Fibroblast of gingiva (primary cell): ENCODE measurements around the gene KCNQ1.

ENCODE experiments used
- DNase-seq: peaks from one replicate; pipeline ENCODE4 v3.0.0-alpha.2; 2011; ENCODE audit warnings: low read depth

KCNQ1 gene

DNA sequence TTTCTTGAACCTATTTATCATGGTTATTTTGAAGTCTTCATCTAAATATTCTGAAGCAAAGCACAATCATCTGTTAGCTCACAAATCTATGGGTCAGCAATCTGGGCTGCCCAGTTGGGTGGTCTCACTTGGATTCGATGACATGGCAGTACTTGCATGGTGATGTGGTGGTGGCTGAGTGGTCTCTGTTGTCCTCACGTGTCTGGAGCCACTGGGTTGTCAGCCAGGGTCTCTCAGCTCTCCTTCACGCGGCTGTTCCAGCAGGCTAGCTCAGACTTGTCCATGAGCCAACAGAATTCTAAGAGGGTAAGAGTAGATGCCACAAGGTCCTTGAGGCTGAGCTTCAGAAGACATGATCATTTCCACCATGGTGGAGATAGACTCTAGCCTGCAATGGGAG is 321.4 kb downstream of the KCNQ1 start:
- DNase-seq: no peak

DNA sequence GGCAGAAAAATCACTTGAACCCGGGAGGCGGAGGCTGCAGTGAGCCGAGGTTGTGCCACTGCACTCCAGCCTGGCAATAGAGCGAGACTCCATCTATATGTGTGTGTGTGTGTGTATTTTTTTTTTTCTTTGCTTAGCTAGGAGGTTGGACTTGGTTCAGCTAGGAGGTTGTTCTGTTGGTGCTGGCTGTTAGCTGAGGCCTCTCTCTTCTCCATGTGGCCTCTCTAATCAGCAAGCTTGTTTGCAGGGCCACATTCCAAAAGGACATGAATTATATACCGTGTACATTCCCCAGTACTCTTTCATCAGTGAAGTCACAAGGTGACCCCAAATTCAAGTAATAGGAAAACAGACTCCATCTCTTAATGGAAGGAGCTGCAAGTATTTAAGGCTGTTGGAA is 322.3 kb downstream of the KCNQ1 start:
- DNase-seq: no peak

GRCh38 chr11:2767801-2768200 is 323.0 kb downstream of the KCNQ1 start:
- DNase-seq: no peak

GRCh38 chr11:2768471-2769408 is 323.9 kb downstream of the KCNQ1 start:
- no peak for DNase-seq

DNA sequence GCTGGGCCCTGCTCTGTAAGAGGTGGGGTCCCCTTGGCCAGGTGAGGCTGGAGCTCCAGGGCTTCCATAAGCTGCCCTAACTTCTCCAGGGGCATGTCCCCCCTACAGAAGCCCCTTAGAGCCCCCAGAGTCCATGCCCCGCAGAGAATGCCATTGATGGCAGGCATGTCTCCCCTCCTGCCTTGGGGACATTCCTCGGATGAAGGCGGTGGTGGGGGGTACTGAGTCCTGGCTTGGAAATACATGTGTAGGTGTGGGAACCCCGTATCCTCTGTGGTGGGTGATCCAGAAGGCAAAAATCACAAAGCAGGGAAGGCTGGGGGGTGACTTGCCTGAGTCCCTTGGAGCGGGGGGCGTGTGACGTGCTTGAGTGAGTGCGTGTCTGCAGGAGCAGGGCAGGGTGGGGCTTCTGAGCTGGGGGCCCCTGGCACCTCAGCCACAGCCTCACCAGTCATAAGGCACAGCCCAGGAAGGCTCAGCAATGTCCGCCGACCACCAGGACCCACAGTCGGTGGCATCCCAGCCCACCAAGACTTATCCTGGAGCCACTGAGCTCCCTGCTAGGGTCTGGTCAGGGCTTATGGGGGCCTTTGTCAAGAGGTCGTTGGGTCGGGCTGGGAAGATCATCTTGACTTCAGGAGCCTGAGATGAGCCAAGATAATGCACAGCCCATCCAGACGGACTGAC is 324.7 kb downstream of the KCNQ1 start:
- no peak for DNase-seq

DNA sequence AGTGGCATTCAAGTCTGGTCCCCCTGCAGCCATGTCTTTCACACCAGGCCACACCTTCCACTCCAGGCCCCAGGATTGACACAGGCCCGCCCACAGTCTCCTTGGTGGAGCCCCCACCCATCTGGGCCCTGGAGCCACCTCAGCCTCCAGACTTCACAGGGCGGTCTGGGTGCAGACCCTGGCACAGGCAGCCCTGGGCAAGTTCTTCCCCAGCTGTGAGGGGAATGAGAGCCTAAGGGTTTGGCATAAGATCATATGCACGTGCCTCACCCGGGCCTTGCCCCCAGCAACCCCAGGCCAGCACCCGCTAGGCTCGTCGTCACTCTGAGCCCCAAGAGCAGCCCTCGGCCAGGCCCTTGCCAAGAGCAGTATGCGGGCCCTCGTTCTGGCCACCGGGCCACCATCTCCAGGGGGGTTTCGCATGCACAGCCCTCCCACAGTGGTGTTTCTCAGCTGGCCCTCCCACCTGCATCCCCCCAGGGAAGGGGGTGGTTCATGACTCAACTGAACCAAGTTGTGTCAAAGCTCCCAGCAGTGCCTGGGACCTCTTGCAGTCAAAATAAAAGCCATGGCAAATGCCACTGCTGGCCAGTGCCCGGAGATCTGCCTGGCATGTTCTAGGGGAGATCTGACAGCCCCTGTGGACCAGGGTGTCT is 325.4 kb downstream of the KCNQ1 start:
- no peak for DNase-seq

DNA sequence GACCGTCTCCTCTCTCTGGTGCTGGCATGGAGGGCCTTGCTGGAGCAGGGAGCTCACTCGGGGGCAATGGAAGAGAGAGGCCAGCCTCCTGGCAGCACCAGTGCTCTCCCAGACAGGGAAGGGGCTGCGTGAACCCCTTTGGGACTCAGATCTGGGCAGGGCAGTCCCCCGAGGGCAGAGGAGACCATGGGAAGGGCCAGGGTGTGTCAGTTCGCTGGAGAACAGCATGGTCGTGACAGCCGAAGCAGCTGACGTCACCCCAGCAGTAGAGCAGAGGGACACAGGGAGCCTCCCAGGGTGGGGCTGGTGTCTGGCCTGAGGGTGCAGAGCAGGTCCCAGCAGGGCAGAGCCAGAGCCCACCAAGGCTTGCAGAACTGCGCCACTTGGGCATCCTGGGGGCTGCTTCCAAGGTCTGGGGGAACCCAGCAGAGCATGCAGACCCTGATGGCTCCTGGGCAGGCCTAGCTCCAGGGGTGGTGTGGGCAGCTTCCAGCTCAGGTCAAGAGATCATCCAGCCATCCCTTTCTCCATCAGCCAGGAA is 326.0 kb downstream of the KCNQ1 start:
- DNase-seq: no peak

- no peak for DNase-seq
These were observed 327.1 kb downstream of the KCNQ1 start for GRCh38 chr11:2771758-2772466.

DNA sequence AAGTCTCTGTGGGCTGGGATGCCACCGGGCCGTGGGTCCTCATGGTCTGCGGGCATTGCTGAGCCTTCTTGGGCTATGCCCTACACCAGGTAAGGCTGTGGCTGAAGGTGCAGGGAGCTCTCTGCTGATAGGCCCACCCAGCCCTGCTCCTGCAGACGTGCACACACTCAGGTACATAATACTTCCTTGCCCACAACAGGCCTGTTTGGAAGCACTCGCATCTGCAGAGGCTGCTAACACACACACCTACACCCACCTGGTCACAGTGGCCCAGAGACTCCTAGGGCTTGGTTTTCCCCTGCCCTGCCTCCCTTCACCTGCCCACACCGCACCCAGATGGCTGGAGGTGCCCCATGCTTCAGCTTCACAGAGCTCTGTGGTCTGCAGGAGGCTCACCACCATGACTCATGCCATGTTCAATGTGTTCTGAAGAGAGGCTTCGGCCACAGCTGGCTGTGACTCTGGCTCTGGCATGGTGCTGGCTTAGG is 327.8 kb downstream of the KCNQ1 start:
- no peak for DNase-seq

GRCh38 chr11:2774173-2775082 is 329.6 kb downstream of the KCNQ1 start:
- DNase-seq: no peak

DNA sequence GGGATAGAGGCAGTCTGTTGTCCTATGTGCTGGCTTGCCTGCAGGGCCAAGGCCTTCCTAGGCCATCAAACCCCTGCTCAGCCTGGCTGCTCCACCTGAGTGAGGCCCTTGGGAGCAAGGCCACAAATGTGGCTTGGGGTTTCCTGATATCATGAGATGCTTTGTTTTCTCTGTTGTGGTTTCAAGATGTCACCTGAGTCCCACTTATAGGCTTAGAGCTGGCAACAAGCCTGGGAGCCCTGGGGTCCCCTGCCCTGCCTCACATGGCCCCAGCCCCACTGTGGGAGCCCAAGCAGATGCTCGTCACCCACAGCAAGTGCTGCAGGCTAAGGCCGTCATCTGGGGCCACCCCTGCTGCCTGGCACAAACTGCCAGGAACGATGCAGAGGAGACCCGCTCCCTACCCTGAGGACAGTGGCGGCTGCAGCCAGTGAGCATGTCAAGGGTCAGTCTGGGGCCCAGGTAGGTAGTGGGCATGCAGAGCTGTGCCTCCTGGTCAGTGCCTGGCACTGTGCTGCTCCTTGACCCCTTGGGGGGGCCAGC is 330.3 kb downstream of the KCNQ1 start:
- no peak for DNase-seq

- DNase-seq: no peak
These were observed 331.0 kb downstream of the KCNQ1 start for GRCh38 chr11:2775626-2776350.

DNA sequence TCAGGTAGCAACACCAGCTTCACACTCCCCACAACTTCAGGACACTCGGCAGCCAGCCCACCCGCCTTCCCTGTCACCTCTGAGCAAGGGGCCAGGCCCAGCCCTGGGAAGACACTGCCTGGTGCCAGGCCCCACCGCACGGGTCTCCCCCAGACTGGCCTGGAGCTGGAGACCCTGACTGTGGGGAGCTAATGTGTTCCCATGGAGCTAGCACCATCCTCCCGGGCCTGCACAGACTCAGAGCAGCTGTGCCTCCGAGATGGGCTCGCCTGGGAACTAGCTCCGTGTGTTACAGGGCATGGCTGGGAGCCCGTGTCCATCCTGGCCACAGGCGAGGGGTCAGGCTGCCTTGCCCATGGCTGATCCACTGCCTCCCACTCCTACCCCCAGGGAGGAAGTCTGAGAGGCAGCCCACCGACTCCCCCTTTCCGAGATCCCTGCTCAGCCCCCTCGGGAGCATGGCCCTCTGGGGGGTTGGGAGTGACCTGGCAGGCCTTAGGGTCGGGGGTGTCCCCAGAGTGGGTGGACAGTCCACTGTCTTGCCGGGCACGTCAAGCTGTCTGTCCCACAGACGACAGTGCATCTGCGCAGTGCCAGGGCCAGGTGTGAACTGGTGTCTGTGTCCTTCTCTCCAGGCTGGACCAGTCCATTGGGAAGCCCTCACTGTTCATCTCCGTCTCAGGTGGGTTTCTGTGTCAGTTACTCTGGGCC is 331.7 kb downstream of the KCNQ1 start:
- DNase-seq: no peak

DNA sequence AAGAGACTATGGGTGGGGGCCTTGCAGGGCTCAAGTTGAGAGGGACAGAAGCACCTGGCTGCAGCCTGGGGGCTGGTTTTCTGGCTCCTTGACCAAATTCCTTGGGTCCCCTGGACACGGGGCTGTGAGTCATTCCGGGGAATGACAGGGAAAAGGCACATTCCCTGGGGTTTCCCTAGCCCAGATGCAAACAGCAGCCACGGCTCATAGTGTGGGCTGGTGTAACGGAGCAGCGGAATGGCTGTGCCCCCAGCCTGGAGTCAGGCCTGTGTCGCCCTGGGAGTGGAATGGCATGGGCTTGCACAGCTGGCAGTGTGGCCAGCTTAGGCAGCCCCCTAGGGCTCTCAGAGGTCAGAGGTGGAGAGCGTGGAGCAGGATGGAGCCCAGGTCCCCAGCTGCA is 332.6 kb downstream of the KCNQ1 start:
- DNase-seq: no peak

GRCh38 chr11:2777871-2778629 is 333.2 kb downstream of the KCNQ1 start:
- DNase-seq: no peak

DNA sequence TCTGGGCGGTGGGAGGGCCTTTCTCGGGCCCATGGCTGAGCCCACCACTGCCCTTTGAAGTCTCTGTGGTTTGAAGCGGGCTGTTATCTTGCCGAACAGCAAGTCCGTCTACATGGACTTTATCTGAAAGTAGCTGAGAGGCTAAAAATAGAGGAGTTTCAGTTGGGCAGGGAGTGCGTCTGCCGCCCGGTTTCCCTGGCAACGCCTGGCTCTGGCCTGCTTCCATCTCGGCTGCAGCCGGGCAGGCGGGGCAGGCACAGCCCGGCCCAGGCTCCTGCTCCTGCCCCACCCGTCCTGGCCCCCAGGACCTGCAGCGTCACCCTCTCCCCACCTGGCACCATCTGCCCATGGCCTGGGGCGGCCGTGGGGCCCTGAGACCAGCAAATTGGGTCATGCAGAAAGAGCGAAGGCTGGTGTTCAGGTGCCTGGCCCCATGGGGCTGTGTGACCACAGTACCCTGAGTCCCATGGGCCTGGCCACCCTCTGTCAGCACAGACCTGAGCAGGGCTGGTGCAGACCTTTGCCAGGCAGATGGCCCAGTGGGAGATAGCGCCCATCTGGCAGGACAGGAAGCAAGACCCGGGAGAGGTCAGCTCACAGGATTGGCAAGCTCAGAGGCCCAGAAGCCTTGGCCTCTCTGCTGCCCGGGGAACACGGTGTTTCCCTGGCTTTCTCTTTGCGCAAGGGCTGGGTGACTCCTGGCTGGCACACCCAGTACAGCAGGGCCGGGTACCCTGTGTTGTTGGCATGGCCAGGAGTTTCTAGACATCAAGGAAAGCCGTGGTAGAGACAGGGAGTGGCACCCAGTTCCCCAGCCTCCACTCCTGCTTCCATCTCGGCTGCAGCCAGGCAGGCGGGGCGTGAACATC is 334.1 kb downstream of the KCNQ1 start:
- DNase-seq: peak; percentile 66

GRCh38 chr11:2779499-2779980 is 334.7 kb downstream of the KCNQ1 start:
- DNase-seq: no peak
